ENCODE data around the gene TMEM132A. TPM values are rescaled to one million over a fixed set of nuclear protein-coding genes. Genes with fewer than 3 reads are reported as not detected.

TMEM132A gene
- total and polyA plus RNA-seq, 4 experiments from 2014 or later: 0.78 to 0.93 TPM; not detected in 2

DNA sequence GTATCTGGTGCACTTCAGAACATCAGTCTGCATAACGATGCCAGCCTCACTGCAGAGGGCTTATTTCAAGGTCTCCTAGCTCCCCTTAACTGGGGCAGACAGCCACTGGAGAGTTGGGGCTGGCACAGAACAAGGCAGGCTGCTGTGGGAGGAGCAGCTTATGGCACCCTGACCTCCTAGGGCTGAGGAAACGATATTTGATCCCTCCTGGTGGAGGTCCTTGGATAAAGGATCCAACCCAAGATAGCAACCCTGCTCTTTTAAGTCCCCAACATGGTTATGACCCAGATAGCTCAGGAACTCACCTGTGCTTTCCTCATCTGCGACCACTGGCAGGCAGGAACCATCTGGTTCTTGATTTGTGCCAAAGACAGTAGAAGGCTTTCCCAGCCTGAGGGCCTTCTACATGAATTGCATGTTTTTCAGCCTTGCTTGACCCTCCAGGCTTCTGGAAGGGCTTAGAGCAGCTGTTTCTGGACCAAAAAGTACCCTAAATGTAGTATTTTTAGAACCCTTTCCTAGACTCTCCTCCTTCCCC lies 7.5 kb upstream of the TMEM132A start:
- DNase-seq: no peak
- no peak overlapping the region for H3K4me3 ChIP-seq (ENCODE audit: low read length in 2 of 2)
- CTCF ChIA-PET (ENCODE audit: partially characterized antibody): interaction anchor here (1.2 to 5.2 kb wide), 4 partner anchors 14 to 212 kb away, joined by 3 to 117 read pairs (median 4); partner anchors contain the start of gene PRPF19
- H3K27ac ChIP-seq (ENCODE audit: low read depth, low read length): no peak overlapping the region
- peaks cover 27% of the 10 kb centered on the region for H3K36me3 ChIP-seq (ENCODE audit: insufficient read depth, low read length)
- peaks cover 26 to 52% (median 39%) of the 10 kb centered on the region in 4 donors for H3K4me1 Mint-ChIP-seq
- POLR2A ChIA-PET (ENCODE audit: partially characterized antibody): interaction anchor here (0.6 to 4.8 kb wide), 3 partner anchors 14 to 213 kb away, joined by 3 to 111 read pairs (median 12); partner anchors contain the start of gene PRPF19
- H3K4me3 Mint-ChIP-seq: peak overlapping the region in 4 of 8 donors; percentile 16 to 55 (median 38)
- no peaks in the 10 kb centered on the region for H3K9me3 Mint-ChIP-seq
- H3K27ac Mint-ChIP-seq: peak overlapping the region in 6 of 7 donors; percentile 14 to 82 (median 50)
- H3K27me3 Mint-ChIP-seq: no peaks in the 10 kb centered on the region
- peaks cover 32 to 52% of the 10 kb centered on the region in 2 donors for H3K36me3 Mint-ChIP-seq
- H3K4me1 ChIP-seq (ENCODE audit: insufficient read depth, low read length): peaks cover 39% of the 10 kb centered on the region
- intact Hi-C loops (cut with micrococcal nuclease): no loop called here
- no peaks in the 10 kb centered on the region for H3K9me3 ChIP-seq (ENCODE audit: control insufficient read depth in 1 of 2, low read length in 2 of 2)
- H3K27me3 ChIP-seq (ENCODE audit: insufficient read depth, low read length): no peaks in the 10 kb centered on the region

DNA sequence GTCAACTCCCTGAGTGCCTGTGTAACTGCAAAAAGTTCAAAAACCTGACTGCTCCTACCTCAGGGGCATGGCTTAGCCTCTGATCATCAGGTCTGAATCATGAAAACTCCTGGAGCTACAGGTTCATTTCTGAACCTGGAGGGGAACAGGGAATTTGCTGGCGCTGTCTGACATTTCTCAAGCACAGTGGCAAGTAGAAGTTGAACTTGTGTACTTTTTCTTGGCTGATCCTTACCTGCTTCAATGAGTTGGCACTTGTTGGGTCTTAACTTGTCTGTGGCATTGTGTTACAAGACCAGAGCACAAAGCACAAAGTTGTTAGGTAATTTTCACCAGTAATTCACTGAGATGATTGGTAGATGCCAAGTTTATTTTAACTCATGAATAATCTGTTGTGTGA lies 7.0 kb upstream of the TMEM132A start:
- H3K4me1 Mint-ChIP-seq: peaks cover 20 to 46% (median 35%) of the 10 kb centered on the region in 4 donors
- POLR2A ChIA-PET (ENCODE audit: partially characterized antibody): interaction anchor here (0.6 to 3.1 kb wide), 2 partner anchors 119 to 212 kb away, joined by 3 to 12 read pairs; no protein-coding TSS in a partner anchor

DNA sequence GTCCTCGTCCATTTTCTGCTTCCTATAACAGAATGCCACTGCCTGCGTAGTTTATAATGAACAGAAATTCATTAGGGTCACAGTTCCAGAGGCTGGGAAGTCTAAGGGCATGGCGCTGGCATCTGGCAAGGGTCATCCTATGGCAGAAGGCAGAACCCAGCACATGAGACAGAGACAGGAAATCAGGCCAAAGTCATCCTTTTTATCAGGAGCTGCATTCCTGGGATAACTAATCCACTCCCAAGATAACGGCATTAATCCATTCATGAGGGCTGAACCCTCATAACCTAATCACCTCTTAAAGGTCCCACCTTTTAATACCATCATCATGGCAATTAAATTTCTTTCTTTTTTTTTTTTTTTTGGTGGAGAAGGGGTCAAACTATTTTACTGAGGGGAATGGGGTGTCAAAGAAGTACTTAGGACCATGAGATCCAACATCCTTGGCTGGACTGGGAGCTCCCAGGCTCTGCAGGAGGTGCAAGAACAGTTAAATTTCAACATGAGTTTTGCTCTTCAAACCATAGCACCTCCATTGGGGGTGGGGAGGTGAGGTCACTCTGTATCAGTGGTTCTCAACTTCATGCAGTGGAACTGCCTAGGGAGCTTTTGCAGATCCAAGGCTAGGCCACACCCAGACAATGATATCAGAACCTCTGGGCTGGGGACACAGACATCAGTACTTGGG lies 5.9 kb upstream of the TMEM132A start:
- peaks cover 48 to 64% of the 10 kb centered on the region in 2 donors for H3K36me3 Mint-ChIP-seq
- intact Hi-C loops (cut with micrococcal nuclease): no loop called here

More for the DNA sequence above, 7.0 kb upstream of the TMEM132A start:
- Mint-ChIP-seq H3K27ac (peak overlapping the region in 5 of 7 donors; percentile 14 to 82 (median 43)), H3K4me3 (peak overlapping the region in 3 of 8 donors; percentile 5 to 55 (median 55)), H3K27me3 (peaks cover 0 to 2% of the 10 kb centered on the region in 2 donors), H3K9me3 (no peaks in the 10 kb centered on the region), H3K36me3 (peaks cover 37 to 56% of the 10 kb centered on the region in 2 donors)
- CTCF ChIA-PET (ENCODE audit: partially characterized antibody): interaction anchor here (1.1 to 1.4 kb wide), 2 partner anchors 12 to 211 kb away, joined by 3 read pairs; no protein-coding TSS in a partner anchor
- Histone ChIP-seq H3K9me3 (ENCODE audit: control insufficient read depth in 1 of 2, low read length in 2 of 2) (no peaks in the 10 kb centered on the region), H3K27ac (ENCODE audit: low read depth, low read length) (no peak overlapping the region), H3K27me3 (ENCODE audit: insufficient read depth, low read length) (no peaks in the 10 kb centered on the region), H3K36me3 (ENCODE audit: insufficient read depth, low read length) (peaks cover 33% of the 10 kb centered on the region), H3K4me3 (ENCODE audit: low read length in 2 of 2) (no peak overlapping the region), H3K4me1 (ENCODE audit: insufficient read depth, low read length) (peaks cover 34% of the 10 kb centered on the region)
- intact Hi-C loops (cut with micrococcal nuclease): no loop called here
- DNase-seq: no peak

DNA sequence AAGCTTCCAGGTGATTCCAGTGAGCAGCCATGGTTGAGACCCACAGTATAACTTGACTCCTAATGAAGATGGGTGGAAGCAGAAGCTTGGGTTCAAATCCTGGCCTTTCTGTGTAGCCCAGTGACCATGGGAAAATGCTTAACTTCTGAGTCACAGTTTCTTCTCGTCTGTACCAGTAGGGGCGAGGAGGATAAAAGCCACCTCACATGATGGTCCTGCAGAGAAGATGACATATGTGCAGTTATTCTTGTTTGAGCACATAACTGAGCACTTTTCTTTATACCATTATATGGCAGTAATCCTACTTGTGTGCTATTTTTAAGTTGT lies 5.4 kb upstream of the TMEM132A start:
- H3K36me3 ChIP-seq (ENCODE audit: insufficient read depth, low read length): peaks cover 41% of the 10 kb centered on the region
- ChIA-PET CTCF (ENCODE audit: partially characterized antibody) (interaction anchor here (1.5 kb wide), 2 partner anchors 12 to 21 kb away, joined by 3 read pairs; partner anchors contain the start of gene PRPF19), POLR2A (ENCODE audit: partially characterized antibody) (interaction anchor here (1.3 kb wide), 1 partner anchor 13 kb away, joined by 4 read pairs; the partner anchor contains the start of gene PRPF19)
- intact Hi-C loops (cut with micrococcal nuclease): no loop called here
- peaks cover 2% of the 10 kb centered on the region for H3K27me3 ChIP-seq (ENCODE audit: insufficient read depth, low read length)
- H3K27ac ChIP-seq (ENCODE audit: low read depth, low read length): no peak overlapping the region
- Mint-ChIP-seq H3K4me3 (no peak overlapping the region), H3K36me3 (peaks cover 49 to 62% of the 10 kb centered on the region in 2 donors), H3K27ac (no peak overlapping the region), H3K27me3 (peaks cover 0 to 7% of the 10 kb centered on the region in 2 donors), H3K4me1 (peaks cover 17 to 39% (median 26%) of the 10 kb centered on the region in 4 donors), H3K9me3 (no peaks in the 10 kb centered on the region)
- no peak for DNase-seq
- peaks cover 26% of the 10 kb centered on the region for H3K4me1 ChIP-seq (ENCODE audit: insufficient read depth, low read length)
- no peak overlapping the region for H3K4me3 ChIP-seq (ENCODE audit: low read length in 2 of 2)
- H3K9me3 ChIP-seq (ENCODE audit: control insufficient read depth in 1 of 2, low read length in 2 of 2): no peaks in the 10 kb centered on the region

More for the DNA sequence above, 5.9 kb upstream of the TMEM132A start:
- no peak for DNase-seq
- Mint-ChIP-seq H3K27ac (no peak overlapping the region), H3K9me3 (no peaks in the 10 kb centered on the region), H3K4me3 (no peak overlapping the region), H3K4me1 (peaks cover 18 to 39% (median 28%) of the 10 kb centered on the region in 4 donors), H3K27me3 (peaks cover 0 to 6% of the 10 kb centered on the region in 2 donors)
- Histone ChIP-seq H3K27me3 (ENCODE audit: insufficient read depth, low read length) (no peaks in the 10 kb centered on the region), H3K36me3 (ENCODE audit: insufficient read depth, low read length) (peaks cover 41% of the 10 kb centered on the region), H3K4me1 (ENCODE audit: insufficient read depth, low read length) (peaks cover 24% of the 10 kb centered on the region), H3K9me3 (ENCODE audit: control insufficient read depth in 1 of 2, low read length in 2 of 2) (no peaks in the 10 kb centered on the region), H3K4me3 (ENCODE audit: low read length in 2 of 2) (no peak overlapping the region), H3K27ac (ENCODE audit: low read depth, low read length) (no peak overlapping the region)
- ChIA-PET POLR2A (ENCODE audit: partially characterized antibody) (interaction anchor here (1.2 kb wide), 1 partner anchor 13 kb away, joined by 6 read pairs; no protein-coding TSS in a partner anchor), CTCF (ENCODE audit: partially characterized antibody) (interaction anchor here (1.1 to 1.5 kb wide), 3 partner anchors 12 to 22 kb away, joined by 3 read pairs; partner anchors contain the start of gene PRPF19)

DNA sequence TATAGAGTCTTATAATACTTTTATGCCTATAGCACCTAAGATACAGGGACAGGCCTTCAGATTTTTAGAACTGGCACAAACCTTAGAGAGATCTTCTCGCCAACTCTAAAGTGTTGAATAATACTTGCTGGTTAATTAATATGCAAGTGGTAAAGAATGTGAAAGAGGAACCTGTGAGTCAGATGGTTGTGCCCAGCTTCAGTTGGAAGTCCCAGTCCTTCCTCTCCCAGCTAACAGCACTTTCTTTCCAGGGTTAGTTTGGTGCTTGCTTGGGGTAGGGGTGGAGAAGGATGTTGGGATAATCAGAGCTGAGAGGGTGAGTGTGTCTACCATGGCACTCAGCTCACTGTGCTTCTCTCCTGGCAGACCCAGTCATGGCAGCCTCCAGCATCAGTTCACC lies 4.9 kb upstream of the TMEM132A start:
- ChIA-PET CTCF (ENCODE audit: partially characterized antibody) (no interaction called here), POLR2A (ENCODE audit: partially characterized antibody) (interaction anchor here (1.3 kb wide), 1 partner anchor 13 kb away, joined by 4 read pairs; the partner anchor contains the start of gene PRPF19)
- Histone ChIP-seq H3K4me3 (ENCODE audit: low read length in 2 of 2) (no peak overlapping the region), H3K9me3 (ENCODE audit: control insufficient read depth in 1 of 2, low read length in 2 of 2) (no peaks in the 10 kb centered on the region), H3K27ac (ENCODE audit: low read depth, low read length) (no peak overlapping the region), H3K4me1 (ENCODE audit: insufficient read depth, low read length) (peaks cover 29% of the 10 kb centered on the region), H3K36me3 (ENCODE audit: insufficient read depth, low read length) (peaks cover 41% of the 10 kb centered on the region), H3K27me3 (ENCODE audit: insufficient read depth, low read length) (peaks cover 4% of the 10 kb centered on the region)
- no peaks in the 10 kb centered on the region for H3K9me3 Mint-ChIP-seq
- H3K4me1 Mint-ChIP-seq: peaks cover 18 to 38% (median 27%) of the 10 kb centered on the region in 4 donors
- intact Hi-C loops (cut with micrococcal nuclease): no loop called here
- no peak overlapping the region for H3K4me3 Mint-ChIP-seq
- peaks cover 49 to 60% of the 10 kb centered on the region in 2 donors for H3K36me3 Mint-ChIP-seq
- DNase-seq: no peak
- no peak overlapping the region for H3K27ac Mint-ChIP-seq
- H3K27me3 Mint-ChIP-seq: peaks cover 0 to 7% of the 10 kb centered on the region in 2 donors

DNA sequence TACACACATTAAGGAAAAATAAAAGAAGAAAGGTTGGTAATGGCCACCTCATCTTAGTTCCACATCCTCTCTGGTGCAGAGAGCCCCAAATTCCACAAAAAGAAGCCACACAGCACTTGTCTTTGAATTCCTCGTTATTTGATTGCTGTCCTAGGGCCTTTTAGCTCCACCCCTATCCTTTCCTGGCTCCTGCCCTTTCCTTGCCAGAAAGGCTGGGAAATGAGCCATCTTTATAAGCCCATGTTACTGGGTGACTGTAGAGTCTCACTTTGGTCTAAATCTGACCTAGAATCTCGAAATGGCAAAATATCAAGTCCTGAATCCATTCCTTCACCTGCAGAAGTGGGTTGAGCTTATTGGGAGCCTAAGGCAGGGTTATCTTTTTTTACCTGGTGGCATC lies 4.3 kb upstream of the TMEM132A start:
- Histone ChIP-seq H3K27me3 (ENCODE audit: insufficient read depth, low read length) (peaks cover 8% of the 10 kb centered on the region), H3K9me3 (ENCODE audit: control insufficient read depth in 1 of 2, low read length in 2 of 2) (no peaks in the 10 kb centered on the region), H3K27ac (ENCODE audit: low read depth, low read length) (no peak overlapping the region), H3K4me3 (ENCODE audit: low read length in 2 of 2) (no peak overlapping the region), H3K36me3 (ENCODE audit: insufficient read depth, low read length) (peaks cover 41% of the 10 kb centered on the region), H3K4me1 (ENCODE audit: insufficient read depth, low read length) (peaks cover 32% of the 10 kb centered on the region)
- Mint-ChIP-seq H3K9me3 (no peaks in the 10 kb centered on the region), H3K27me3 (peaks cover 0 to 7% of the 10 kb centered on the region in 2 donors), H3K36me3 (peaks cover 49 to 58% of the 10 kb centered on the region in 2 donors), H3K4me3 (no peak overlapping the region), H3K4me1 (peaks cover 15 to 36% (median 26%) of the 10 kb centered on the region in 4 donors), H3K27ac (no peak overlapping the region)
- ChIA-PET CTCF (ENCODE audit: partially characterized antibody) (no interaction called here), POLR2A (ENCODE audit: partially characterized antibody) (interaction anchor here (1.3 kb wide), 1 partner anchor 14 kb away, joined by 4 read pairs; the partner anchor contains the start of gene PRPF19)
- intact Hi-C loops (cut with micrococcal nuclease): no loop called here
- no peak for DNase-seq

DNA sequence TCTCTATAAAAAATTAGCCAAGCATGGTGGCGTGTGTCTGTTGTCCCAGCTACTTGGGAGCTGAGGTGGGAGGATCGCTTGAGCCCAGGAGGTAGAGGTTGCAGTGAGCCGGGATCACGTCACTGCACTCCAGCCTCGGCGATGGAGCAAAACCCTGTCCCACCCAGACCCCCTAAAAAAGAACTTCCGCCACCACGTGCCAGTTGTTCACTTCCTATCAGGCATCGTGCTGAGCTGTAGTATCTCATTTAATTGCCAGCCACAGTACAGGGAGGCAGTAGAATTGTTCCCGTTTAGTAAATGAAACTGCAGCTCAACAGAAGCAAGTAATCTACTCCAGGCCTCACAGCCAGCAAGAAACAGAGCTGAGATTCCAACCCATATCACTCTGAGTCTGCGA lies 3.0 kb upstream of the TMEM132A start:
- peaks cover 49 to 52% of the 10 kb centered on the region in 2 donors for H3K36me3 Mint-ChIP-seq
- no peaks in the 10 kb centered on the region for H3K9me3 Mint-ChIP-seq
- peaks cover 27% of the 10 kb centered on the region for H3K4me1 ChIP-seq (ENCODE audit: insufficient read depth, low read length)
- CTCF ChIA-PET (ENCODE audit: partially characterized antibody): interaction anchor here (1.2 to 1.6 kb wide), 3 partner anchors 10 to 48 kb away, joined by 3 to 4 read pairs (median 4); no protein-coding TSS in a partner anchor
- no peak overlapping the region for H3K4me3 Mint-ChIP-seq
- no peak overlapping the region for H3K27ac Mint-ChIP-seq
- H3K9me3 ChIP-seq (ENCODE audit: control insufficient read depth in 1 of 2, low read length in 2 of 2): no peaks in the 10 kb centered on the region
- POLR2A ChIA-PET (ENCODE audit: partially characterized antibody): interaction anchor here (0.6 kb wide), 1 partner anchor 8 kb away, joined by 3 read pairs; no protein-coding TSS in a partner anchor
- intact Hi-C loops (cut with micrococcal nuclease): no loop called here
- H3K27me3 Mint-ChIP-seq: peaks cover 4 to 10% of the 10 kb centered on the region in 2 donors
- H3K27me3 ChIP-seq (ENCODE audit: insufficient read depth, low read length): peaks cover 11% of the 10 kb centered on the region
- DNase-seq: no peak
- no peak overlapping the region for H3K4me3 ChIP-seq (ENCODE audit: low read length in 2 of 2)
- no peak overlapping the region for H3K27ac ChIP-seq (ENCODE audit: low read depth, low read length)
- peaks cover 6 to 34% (median 19%) of the 10 kb centered on the region in 4 donors for H3K4me1 Mint-ChIP-seq
- peaks cover 41% of the 10 kb centered on the region for H3K36me3 ChIP-seq (ENCODE audit: insufficient read depth, low read length)
